ENCODE results near the gene LRMDA. TPM values are rescaled to one million over a fixed set of nuclear protein-coding genes. Genes with fewer than 3 reads are reported as not detected.

Gene LRMDA
- total and polyA plus RNA-seq, 2 of the 4 experiments (the other 2 are of a cell fraction): 0.07 TPM; not detected in 1

- CTCF ChIA-PET: no interaction called here
These were observed 1027.7 kb downstream of the LRMDA start for GRCh38 chr10:76459016-76459730.

More at GRCh38 chr10:76459016-76459730, 1027.7 kb downstream of the LRMDA start:
- Histone ChIP-seq H3K14ac (replicated peaks; ENCODE audit: low read depth, low read length) (no peak overlapping the region), H3K79me1 (ENCODE audit: low read depth in 1 of 2, low read length in 2 of 2) (no peaks in the 10 kb centered on the region), H4K8ac (ENCODE audit: low read depth in 2 of 2, low read length in 2 of 2) (no peak overlapping the region), H4K91ac (ENCODE audit: insufficient read depth, low read depth, low read length) (no peak overlapping the region), H3K36me3 (ENCODE audit: control insufficient read depth, insufficient read depth, low read length) (no peaks in the 10 kb centered on the region), H3K27me3 (ENCODE audit: control insufficient read depth, insufficient read depth, low read length) (peaks cover 3% of the 10 kb centered on the region; the same call in 1 of the 2 replicates), H2BK15ac (ENCODE audit: low read depth, low read length) (no peak overlapping the region), H2BK20ac (ENCODE audit: low read depth, low read length) (no peak overlapping the region), H4K5ac (ENCODE audit: low read depth, low read length) (no peak overlapping the region), H2AFZ (replicated peaks; ENCODE audit: low read length, poor library complexity) (no peak overlapping the region), H3K4me1 (ENCODE audit: control insufficient read depth, insufficient read depth, low read length) (no peaks in the 10 kb centered on the region), H3K56ac (ENCODE audit: extremely low read depth, insufficient read depth, low read length) (no peak overlapping the region), H3K9me1 (ENCODE audit: insufficient read depth, low read length) (no peaks in the 10 kb centered on the region), H3K4ac (ENCODE audit: low read depth, low read length) (no peak overlapping the region), H2BK120ac (ENCODE audit: low read depth, low read length) (no peak overlapping the region), H2AK9ac (replicated peaks; ENCODE audit: low read depth, low read length, poor library complexity) (no peak overlapping the region), H3K4me2 (ENCODE audit: low read depth, low read length) (no peak overlapping the region), H4K20me1 (ENCODE audit: insufficient read depth, low read length) (no peaks in the 10 kb centered on the region), H2AK5ac (ENCODE audit: low read depth, low read length) (no peak overlapping the region), H3K23ac (ENCODE audit: low read depth, low read length) (no peak overlapping the region), H2BK5ac (ENCODE audit: low read depth, low read length, poor library complexity, severe bottlenecking) (no peak overlapping the region), H3K4me3 (ENCODE audit: insufficient read depth, low read depth, low read length) (no peak overlapping the region), H3K9ac (ENCODE audit: low read depth, low read length) (no peak overlapping the region), H3K27ac (ENCODE audit: insufficient read depth, low read length) (no peak overlapping the region), H3K18ac (ENCODE audit: low read depth, low read length) (no peak overlapping the region), H3K9me3 (ENCODE audit: control insufficient read depth, insufficient read depth, low read length) (no peaks in the 10 kb centered on the region)
- no TSS peak for BruUV-seq (replicated peaks)
- WGBS, 2 experiments (ENCODE audit: extremely low coverage in 2 of 2, insufficient read length in 1 of 2): no CpG with 5 or more reads among the region's 8 CpGs
- in situ Hi-C loops (cut with MboI; ENCODE audit: low sequenced_read_pairs) (no loop called here), dilution Hi-C loops (cut with HindIII; ENCODE audit: low sequenced_read_pairs, unreplicated experiment) (no loop called here), intact Hi-C loops (cut with micrococcal nuclease) (no loop called here)
- POLR2A ChIA-PET (ENCODE audit: unreplicated experiment): no interaction called here
- DNase-seq: no peak
- ATAC-seq (ENCODE audit: low read depth): no peak
- TF ChIP-seq RAD21 (IDR thresholded peaks at IDR 0.05; ENCODE audit: low read length) (no peak), SMC3 (IDR thresholded peaks at IDR 0.05; ENCODE audit: low read depth, low read length) (no peak), RCOR1 (IDR thresholded peaks at IDR 0.05; ENCODE audit: insufficient replicate concordance, low read length) (no peak), MAZ (IDR thresholded peaks at IDR 0.05; ENCODE audit: borderline replicate concordance, low read depth, low read length) (no peak), MXI1 (IDR thresholded peaks at IDR 0.05; ENCODE audit: borderline replicate concordance, low read depth, low read length) (no peak), CEBPB (IDR thresholded peaks at IDR 0.05; ENCODE audit: low read depth, low read length) (no peak), CHD1 (IDR thresholded peaks at IDR 0.05; ENCODE audit: low read depth, low read length) (no peak), POLR2A (IDR thresholded peaks at IDR 0.05; ENCODE audit: low read depth, low read length) (no peak), BHLHE40 (IDR thresholded peaks at IDR 0.05; ENCODE audit: low read depth, low read length) (no peak), MAFK (IDR thresholded peaks at IDR 0.05; ENCODE audit: low read depth, low read length) (no peak), NFE2L2 (IDR thresholded peaks at IDR 0.05; ENCODE audit: low read depth, low read length) (no peak), FOS (IDR thresholded peaks at IDR 0.05; ENCODE audit: low read depth, low read length) (no peak), RFX5 (IDR thresholded peaks at IDR 0.05; ENCODE audit: low read depth, low read length) (no peak)
- TF ChIP-seq, protein P1, sequence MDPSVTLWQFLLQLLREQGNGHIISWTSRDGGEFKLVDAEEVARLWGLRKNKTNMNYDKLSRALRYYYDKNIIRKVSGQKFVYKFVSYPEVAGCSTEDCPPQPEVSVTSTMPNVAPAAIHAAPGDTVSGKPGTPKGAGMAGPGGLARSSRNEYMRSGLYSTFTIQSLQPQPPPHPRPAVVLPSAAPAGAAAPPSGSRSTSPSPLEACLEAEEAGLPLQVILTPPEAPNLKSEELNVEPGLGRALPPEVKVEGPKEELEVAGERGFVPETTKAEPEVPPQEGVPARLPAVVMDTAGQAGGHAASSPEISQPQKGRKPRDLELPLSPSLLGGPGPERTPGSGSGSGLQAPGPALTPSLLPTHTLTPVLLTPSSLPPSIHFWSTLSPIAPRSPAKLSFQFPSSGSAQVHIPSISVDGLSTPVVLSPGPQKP (IDR thresholded peaks at IDR 0.05; ENCODE audit: borderline replicate concordance, low read depth, low read length): no peak
- TF ChIP-seq, protein P2, sequence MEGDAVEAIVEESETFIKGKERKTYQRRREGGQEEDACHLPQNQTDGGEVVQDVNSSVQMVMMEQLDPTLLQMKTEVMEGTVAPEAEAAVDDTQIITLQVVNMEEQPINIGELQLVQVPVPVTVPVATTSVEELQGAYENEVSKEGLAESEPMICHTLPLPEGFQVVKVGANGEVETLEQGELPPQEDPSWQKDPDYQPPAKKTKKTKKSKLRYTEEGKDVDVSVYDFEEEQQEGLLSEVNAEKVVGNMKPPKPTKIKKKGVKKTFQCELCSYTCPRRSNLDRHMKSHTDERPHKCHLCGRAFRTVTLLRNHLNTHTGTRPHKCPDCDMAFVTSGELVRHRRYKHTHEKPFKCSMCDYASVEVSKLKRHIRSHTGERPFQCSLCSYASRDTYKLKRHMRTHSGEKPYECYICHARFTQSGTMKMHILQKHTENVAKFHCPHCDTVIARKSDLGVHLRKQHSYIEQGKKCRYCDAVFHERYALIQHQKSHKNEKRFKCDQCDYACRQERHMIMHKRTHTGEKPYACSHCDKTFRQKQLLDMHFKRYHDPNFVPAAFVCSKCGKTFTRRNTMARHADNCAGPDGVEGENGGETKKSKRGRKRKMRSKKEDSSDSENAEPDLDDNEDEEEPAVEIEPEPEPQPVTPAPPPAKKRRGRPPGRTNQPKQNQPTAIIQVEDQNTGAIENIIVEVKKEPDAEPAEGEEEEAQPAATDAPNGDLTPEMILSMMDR (conservative IDR thresholded peaks at IDR 0.05; ENCODE audit: low read depth, low read length): no peak
- TF ChIP-seq, protein P3, sequence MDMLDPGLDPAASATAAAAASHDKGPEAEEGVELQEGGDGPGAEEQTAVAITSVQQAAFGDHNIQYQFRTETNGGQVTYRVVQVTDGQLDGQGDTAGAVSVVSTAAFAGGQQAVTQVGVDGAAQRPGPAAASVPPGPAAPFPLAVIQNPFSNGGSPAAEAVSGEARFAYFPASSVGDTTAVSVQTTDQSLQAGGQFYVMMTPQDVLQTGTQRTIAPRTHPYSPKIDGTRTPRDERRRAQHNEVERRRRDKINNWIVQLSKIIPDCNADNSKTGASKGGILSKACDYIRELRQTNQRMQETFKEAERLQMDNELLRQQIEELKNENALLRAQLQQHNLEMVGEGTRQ (IDR thresholded peaks at IDR 0.05; ENCODE audit: low read depth, low read length): no peak

Measured in IMR-90 (cell line).